HG03025 (cell line): ENCODE results near the gene AOPEP.

ENCODE experiments used
- ATAC-seq: cut with Tn5 transposase; IDR thresholded peaks from one replicate; pipeline ENCODE4 v1.9.1; 2021; ENCODE audit warnings: mild to moderate bottlenecking, moderate library complexity; ENCODE audit not compliant: unreplicated experiment, low FRiP score

AOPEP gene

GRCh38 chr9:94908011-94908563 is 181.6 kb downstream of the AOPEP start:
- no peak for ATAC-seq

GRCh38 chr9:94908583-94909249 is 182.2 kb downstream of the AOPEP start:
- no peak for ATAC-seq

GRCh38 chr9:94909250-94909894 is 182.9 kb downstream of the AOPEP start:
- ATAC-seq = no peak

- ATAC-seq = no peak
These were observed 183.6 kb downstream of the AOPEP start for GRCh38 chr9:94909965-94910730.

- no peak for ATAC-seq
These were observed 184.7 kb downstream of the AOPEP start for GRCh38 chr9:94911211-94911610.

GRCh38 chr9:94911986-94912635 is 185.6 kb downstream of the AOPEP start:
- ATAC-seq = no peak

GRCh38 chr9:94912700-94913249 is 186.3 kb downstream of the AOPEP start:
- no peak for ATAC-seq

- ATAC-seq = no peak
These were observed 187.1 kb downstream of the AOPEP start for GRCh38 chr9:94913550-94913949.

- no peak for ATAC-seq
These were observed 189.3 kb downstream of the AOPEP start for GRCh38 chr9:94915476-94916450.

GRCh38 chr9:94916956-94917355 is 190.5 kb downstream of the AOPEP start:
- ATAC-seq = no peak

GRCh38 chr9:94918038-94918753 is 191.7 kb downstream of the AOPEP start:
- ATAC-seq = no peak

GRCh38 chr9:94919376-94920098 is 193.0 kb downstream of the AOPEP start:
- no peak for ATAC-seq

- ATAC-seq = no peak
These were observed 194.1 kb downstream of the AOPEP start for GRCh38 chr9:94920420-94921091.

GRCh38 chr9:94921092-94921471 is 194.6 kb downstream of the AOPEP start:
- ATAC-seq = no peak

- no peak for ATAC-seq
These were observed 195.2 kb downstream of the AOPEP start for GRCh38 chr9:94921656-94922055.

- ATAC-seq = no peak
These were observed 195.7 kb downstream of the AOPEP start for GRCh38 chr9:94922098-94922607.

GRCh38 chr9:94922691-94923107 is 196.2 kb downstream of the AOPEP start:
- ATAC-seq = no peak
